Ovary (tissue), 9 donors: Measurements from ENCODE around the gene NFIC. TPM values are rescaled to one million over a fixed set of nuclear protein-coding genes. Genes with fewer than 3 reads are reported as not detected.

Experiments used
- DNase-seq, 5 donors: peaks; one replicate each; pipeline ENCODE4 v3.0.0-alpha.2; 2019 to 2020
- H3K27ac ChIP-seq, 2 donors: fragments of 200-600 bp; one replicate each; pipeline versions ENCODE4 v1.5.1 to v1.8.0; 2019 to 2022
- H3K27me3 ChIP-seq: fragments of 200-600 bp; one replicate; pipeline ENCODE4 v1.8.0; 2022
- H3K36me3 ChIP-seq: fragments of 200-600 bp; sonication (generic); one replicate; pipeline ENCODE4 v1.5.1; 2019
- H3K4me1 ChIP-seq: one replicate; pipeline ENCODE4 v1.8.1; 2013; ENCODE audit warnings: mild to moderate bottlenecking, moderate library complexity; ENCODE audit not compliant: insufficient read depth
- H3K4me3 ChIP-seq: fragments of 200-600 bp; sonication (generic); one replicate; pipeline ENCODE4 v1.5.1; 2017
- H3K9me3 ChIP-seq, 2 donors: fragments of 200-600 bp in 1 of 2; sonication (generic) in 1 of 2; one replicate each; pipeline versions ENCODE4 v1.5.1 to v1.8.1; 2013 to 2019; ENCODE audit warnings: mild to moderate bottlenecking in 1 of 2, moderate library complexity in 1 of 2
- EP300 ChIP-seq: sonication (generic); formaldehyde crosslinking; IDR thresholded peaks from one replicate; pipeline ENCODE4 v1.6.1; 2017; ENCODE audit warnings: antibody characterized with exemption
- POLR2A ChIP-seq: fragments of 450-650 bp; IDR thresholded peaks from one replicate; pipeline ENCODE4 v1.6.1; 2017; ENCODE audit warnings: antibody characterized with exemption, mild to moderate bottlenecking, moderate library complexity
- WGBS, 3 donors: extraction: QIAGEN DNeasy Blood & Tissue Kit in 1 of 3; methylation state at CpG; one replicate each; pipeline versions ENCODE4 v1.1.5 to v1.1.7; 2013 to 2017; 5-methylcytosine and 5-hydroxymethylcytosine counted together
- intact Hi-C, 4 donors: fragments of 100-400 bp; cut with DNase I; formaldehyde crosslinking; loops; one replicate each; pipeline versions ENCODE4 v1.11.0 to v1.15.1; 2022 to 2023
- polyA plus RNA-seq, 2 donors: library from polyadenylated mRNA; stranded (reverse); fragments of 200-250 nt in 1 of 2; fragments of 350-450 nt in 1 of 2; fragmentation: Illumina TruSeq in 1 of 2; extraction: RNeasy Lipid Tissue Mini Kit (QIAGEN cat#74804) in 1 of 2; gene quantifications; one replicate each; pipeline ENCODE4 v1.2.3, GENCODE V29; 2013 to 2014
- total RNA-seq, 7 donors: library from RNA; depleted of rRNA in 2 of 7; stranded (reverse); fragments of >200 nt in 2 of 7; fragmentation: NEBNext Ultra II Directional in 3 of 7; extraction: Animal tissue kit (Norgen Biotek cat#: 25700) in 3 of 7; gene quantifications; one replicate each; pipeline versions ENCODE4 v1.1.0 to v1.2.4, GENCODE V29; 2016 to 2023
- TF ChIP-seq, protein P1 (sequence below), 3 donors: fragments of 450-650 bp in 2 of 3; fragments of 200-600 bp in 1 of 3; IDR thresholded peaks; one replicate each; pipeline versions ENCODE4 v1.5.1 to v1.8.0; 2016 to 2022; ENCODE audit warnings: antibody characterized with exemption in 3 of 3, mild to moderate bottlenecking in 1 of 3
- donor health status: DM: no; HTN: no; CAD: no; lungs with moderate emphysema.
- donor health status: DM: no; HTN: no; CAD: no.
- donor health status: Bipolar disorder and iron deficiency.
- donor health status: DM: yes; HTN: yes; CAD: no.
- donor health status: DM: no; HTN: no; CAD: no.
- donor health status: DM: yes; HTN: yes; CAD: no.

The NFIC gene
- total and polyA plus RNA-seq, 9 donors, result 31.9 to 345 (median 250) TPM

DNA sequence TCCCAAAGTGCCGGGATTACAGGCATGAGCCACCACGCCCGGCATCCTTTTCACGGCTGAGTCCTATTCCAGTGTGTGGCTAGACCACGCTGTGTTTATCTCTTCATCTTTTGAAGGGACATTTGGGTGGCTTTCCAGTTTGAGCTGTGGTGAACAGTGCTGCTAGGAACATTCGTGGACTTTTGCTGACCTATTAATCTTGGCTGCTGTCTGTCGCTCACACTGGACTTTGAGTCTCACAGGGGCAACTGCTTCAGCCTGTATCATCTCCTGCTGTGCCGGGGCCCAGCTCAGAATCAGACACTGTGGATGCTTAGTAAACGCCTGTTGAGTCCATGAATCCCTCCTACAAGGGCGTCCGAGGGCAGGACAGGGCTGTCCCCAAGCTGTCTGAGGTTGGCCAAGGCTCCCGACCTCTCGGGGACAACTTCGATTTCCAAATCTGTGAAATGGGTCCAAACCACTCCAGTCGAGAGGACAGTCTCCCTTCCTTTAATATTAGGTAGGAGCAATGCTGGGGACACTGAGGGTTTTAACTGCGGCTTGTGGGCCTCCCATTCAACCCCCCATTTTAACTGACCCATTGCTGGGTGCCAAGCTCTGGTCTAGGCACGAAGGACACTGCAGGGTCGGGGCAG, 65.5 kb downstream of the NFIC start:
- H3K4me1 ChIP-seq, result peaks cover 20% of the 10 kb centered on the region
- no peaks in the 10 kb centered on the region for H3K36me3 ChIP-seq
- no peak overlapping the region for H3K27ac ChIP-seq
- TF ChIP-seq POLR2A (no peak), EP300 (no peak)
- TF ChIP-seq, protein P1, sequence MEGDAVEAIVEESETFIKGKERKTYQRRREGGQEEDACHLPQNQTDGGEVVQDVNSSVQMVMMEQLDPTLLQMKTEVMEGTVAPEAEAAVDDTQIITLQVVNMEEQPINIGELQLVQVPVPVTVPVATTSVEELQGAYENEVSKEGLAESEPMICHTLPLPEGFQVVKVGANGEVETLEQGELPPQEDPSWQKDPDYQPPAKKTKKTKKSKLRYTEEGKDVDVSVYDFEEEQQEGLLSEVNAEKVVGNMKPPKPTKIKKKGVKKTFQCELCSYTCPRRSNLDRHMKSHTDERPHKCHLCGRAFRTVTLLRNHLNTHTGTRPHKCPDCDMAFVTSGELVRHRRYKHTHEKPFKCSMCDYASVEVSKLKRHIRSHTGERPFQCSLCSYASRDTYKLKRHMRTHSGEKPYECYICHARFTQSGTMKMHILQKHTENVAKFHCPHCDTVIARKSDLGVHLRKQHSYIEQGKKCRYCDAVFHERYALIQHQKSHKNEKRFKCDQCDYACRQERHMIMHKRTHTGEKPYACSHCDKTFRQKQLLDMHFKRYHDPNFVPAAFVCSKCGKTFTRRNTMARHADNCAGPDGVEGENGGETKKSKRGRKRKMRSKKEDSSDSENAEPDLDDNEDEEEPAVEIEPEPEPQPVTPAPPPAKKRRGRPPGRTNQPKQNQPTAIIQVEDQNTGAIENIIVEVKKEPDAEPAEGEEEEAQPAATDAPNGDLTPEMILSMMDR (IDR thresholded peaks at IDR 0.05), result no peak
- WGBS, 3 donors, result 86 to 90% (median 89%) methylated on average over 18 of the region's 18 CpGs
- DNase-seq, result no peak
- no peak overlapping the region for H3K4me3 ChIP-seq
- H3K9me3 ChIP-seq, result no peaks in the 10 kb centered on the region
- intact Hi-C loops, result loop anchor here in 3 of 4 donors (2.0 to 10.0 kb wide), 4 partner anchors 35 to 101 kb away; no protein-coding TSS in a partner anchor
- H3K27me3 ChIP-seq, result no peaks in the 10 kb centered on the region

DNA sequence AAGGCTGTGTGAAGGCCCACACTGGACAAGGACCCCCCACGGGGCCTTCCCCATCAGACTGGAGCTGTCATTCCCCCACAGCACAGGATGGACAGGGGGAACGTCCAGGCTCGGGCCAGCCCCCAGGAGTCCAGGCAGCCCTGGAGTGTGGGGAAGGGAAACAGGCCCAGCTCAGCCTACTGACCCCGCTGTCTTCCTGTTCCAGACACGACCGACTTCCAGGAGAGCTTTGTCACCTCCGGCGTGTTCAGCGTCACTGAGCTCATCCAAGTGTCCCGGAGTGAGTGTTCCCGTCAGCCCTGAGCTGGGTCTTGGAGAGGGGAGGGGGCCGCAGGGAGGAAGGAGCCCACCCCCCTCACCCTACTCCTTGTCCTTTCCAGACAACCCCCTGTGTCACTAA, 66.9 kb downstream of the NFIC start:
- intact Hi-C loops, result loop anchor here in 3 of 4 donors (5.0 to 10.0 kb wide), 3 partner anchors 34 to 99 kb away; no protein-coding TSS in a partner anchor

DNA sequence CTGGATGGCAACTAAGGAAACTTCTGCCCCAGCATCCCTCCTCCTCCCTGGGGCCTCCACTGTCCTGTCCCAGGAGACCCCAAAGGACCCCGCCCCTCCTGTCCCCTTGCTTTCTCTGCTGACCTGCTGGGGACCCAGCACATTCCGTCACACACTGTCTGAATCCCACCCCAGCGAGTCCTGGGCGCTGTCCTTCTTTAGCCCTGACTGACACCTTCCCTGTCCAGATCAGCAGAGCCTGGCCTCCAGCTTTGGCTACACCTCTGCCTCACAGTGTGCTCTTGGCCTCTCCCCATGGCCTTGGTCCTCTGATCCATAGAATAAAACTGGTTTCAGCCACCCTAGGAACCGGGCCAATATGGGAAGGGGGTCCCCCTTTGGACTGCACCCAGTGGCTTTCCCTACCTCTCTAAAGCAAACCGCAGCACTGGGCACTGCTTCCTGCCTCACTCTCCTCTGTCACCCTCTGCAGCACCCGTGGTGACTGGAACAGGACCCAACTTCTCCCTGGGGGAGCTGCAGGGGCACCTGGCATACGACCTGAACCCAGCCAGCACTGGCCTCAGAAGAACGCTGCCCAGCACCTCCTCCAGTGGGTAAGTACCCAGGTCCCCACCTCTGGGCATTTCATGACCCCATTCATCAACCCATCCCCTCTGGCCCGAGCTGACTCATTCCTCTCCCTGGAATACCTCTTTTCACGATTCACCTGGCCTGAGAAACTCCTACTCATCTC, 67.6 kb downstream of the NFIC start:
- intact Hi-C loops, result loop anchor here in 3 of 4 donors (5.0 to 10.0 kb wide), 3 partner anchors 33 to 99 kb away; no protein-coding TSS in a partner anchor
- TF ChIP-seq POLR2A (no peak), EP300 (no peak)
- TF ChIP-seq, protein P1 (IDR thresholded peaks at IDR 0.05), result no peak
- 85 to 93% (median 90%) methylated on average over 11 of the region's 11 CpGs for WGBS, 3 donors
- Histone ChIP-seq H3K4me3 (no peak overlapping the region), H3K27ac (peak overlapping the region; percentile 69 to 81), H3K27me3 (no peaks in the 10 kb centered on the region), H3K36me3 (no peaks in the 10 kb centered on the region), H3K9me3 (no peaks in the 10 kb centered on the region), H3K4me1 (peaks cover 17% of the 10 kb centered on the region)
- DNase-seq, result no peak

More for the DNA sequence above, 66.9 kb downstream of the NFIC start:
- TF ChIP-seq, protein P1 (IDR thresholded peaks at IDR 0.05), result peak in 1 of 3 donors; percentile 18
- no peak for TF ChIP-seq POLR2A
- no peak for TF ChIP-seq EP300
- WGBS, 3 donors, result 79 to 84% (median 80%) methylated on average over 11 to 12 of the region's 12 CpGs
- H3K36me3 ChIP-seq, result no peaks in the 10 kb centered on the region
- no peak overlapping the region for H3K27ac ChIP-seq
- no peaks in the 10 kb centered on the region for H3K9me3 ChIP-seq
- H3K4me3 ChIP-seq, result no peak overlapping the region
- peaks cover 18% of the 10 kb centered on the region for H3K4me1 ChIP-seq
- no peaks in the 10 kb centered on the region for H3K27me3 ChIP-seq
- no peak for DNase-seq

DNA sequence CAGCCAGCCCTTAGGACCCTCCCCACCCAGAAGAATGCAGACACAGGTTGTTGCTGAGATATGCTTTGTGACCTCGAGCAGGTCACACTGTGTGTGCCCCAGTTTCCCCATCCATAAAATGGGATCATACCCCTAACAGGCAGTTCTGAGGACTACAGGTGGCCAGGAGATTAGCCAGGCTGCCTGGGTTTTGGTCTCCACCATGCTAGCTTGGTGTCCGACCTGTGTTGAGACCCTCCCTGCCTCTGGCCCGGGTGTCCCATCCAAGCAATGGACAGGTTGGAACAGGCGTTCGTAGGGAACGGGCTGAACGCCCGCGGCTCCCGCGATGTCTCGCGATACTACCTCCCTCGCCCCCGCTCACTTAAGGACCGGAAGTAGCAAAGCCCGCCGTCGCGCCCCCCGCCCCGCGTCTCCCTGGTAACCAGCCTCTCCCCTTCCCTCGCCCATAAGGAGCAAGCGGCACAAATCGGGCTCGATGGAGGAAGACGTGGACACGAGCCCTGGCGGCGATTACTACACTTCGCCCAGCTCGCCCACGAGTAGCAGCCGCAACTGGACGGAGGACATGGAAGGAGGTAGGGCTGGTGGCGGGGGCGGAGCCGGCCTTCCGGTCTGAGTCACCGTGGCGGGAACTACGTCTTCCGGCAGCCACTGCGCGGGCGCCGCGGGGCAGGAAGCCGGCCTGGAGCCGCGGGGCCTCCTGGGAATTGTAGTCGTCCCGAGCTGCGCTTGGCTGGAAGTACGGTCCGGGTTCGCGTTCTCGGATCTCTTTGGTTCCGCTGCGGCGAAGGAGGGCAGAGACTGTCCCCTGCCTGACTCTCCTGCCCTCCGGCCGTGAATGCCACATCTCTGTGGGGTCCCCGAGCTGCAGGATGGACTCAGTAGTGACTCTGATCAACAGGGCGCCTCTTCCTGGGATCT, 68.5 kb downstream of the NFIC start:
- 4 to 5% (median 4%) methylated on average over 61 to 67 of the region's 67 CpGs for WGBS, 3 donors
- peaks cover 10% of the 10 kb centered on the region for H3K4me1 ChIP-seq
- TF ChIP-seq, protein P1 (IDR thresholded peaks at IDR 0.05), result peak in 1 of 3 donors; percentile 11
- no peak for TF ChIP-seq POLR2A
- TF ChIP-seq EP300, result peak; percentile 10
- H3K36me3 ChIP-seq, result no peaks in the 10 kb centered on the region
- no peaks in the 10 kb centered on the region for H3K27me3 ChIP-seq
- DNase-seq, result peak; percentile 92 to 96 (median 95)
- peak overlapping the region; percentile 38 for H3K4me3 ChIP-seq
- peak overlapping the region; percentile 69 to 81 for H3K27ac ChIP-seq
- H3K9me3 ChIP-seq, result no peaks in the 10 kb centered on the region
- intact Hi-C loops, result loop anchor here in 3 of 4 donors (5.0 to 10.0 kb wide), 3 partner anchors 32 to 100 kb away; no protein-coding TSS in a partner anchor
